GM12864 (cell line): Measurements from ENCODE around the gene UBE2N.

Experiments
- DNase-seq: peaks from one replicate; pipeline ENCODE4 v3.0.0-alpha.2; 2011; ENCODE audit warnings: low read depth
- H3K4me3 ChIP-seq: 2 replicates; pipeline ENCODE4 v1.5.1; 2011; ENCODE audit warnings: mild to moderate bottlenecking, low read depth, low read length, control low read depth
- CTCF ChIP-seq: IDR thresholded peaks from 2 replicates; pipeline ENCODE4 v1.5.1; 2011; ENCODE audit warnings: low read depth, mild to moderate bottlenecking, moderate library complexity, low read length, control low read depth, inconsistent platforms; ENCODE audit errors: missing control alignments

The UBE2N gene, protein sequence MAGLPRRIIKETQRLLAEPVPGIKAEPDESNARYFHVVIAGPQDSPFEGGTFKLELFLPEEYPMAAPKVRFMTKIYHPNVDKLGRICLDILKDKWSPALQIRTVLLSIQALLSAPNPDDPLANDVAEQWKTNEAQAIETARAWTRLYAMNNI

GRCh38 chr12:93441617-93442410 is at the start of gene UBE2N:
TSS of gene UBE2N (minus strand) at chr12:93441947. CDS start at chr12:93441884, 63 bp downstream.
- TF ChIP-seq CTCF: no peak
- peak; percentile 76 for DNase-seq
- H3K4me3 ChIP-seq: peak within 1 kb of the TSS; percentile 98

DNA sequence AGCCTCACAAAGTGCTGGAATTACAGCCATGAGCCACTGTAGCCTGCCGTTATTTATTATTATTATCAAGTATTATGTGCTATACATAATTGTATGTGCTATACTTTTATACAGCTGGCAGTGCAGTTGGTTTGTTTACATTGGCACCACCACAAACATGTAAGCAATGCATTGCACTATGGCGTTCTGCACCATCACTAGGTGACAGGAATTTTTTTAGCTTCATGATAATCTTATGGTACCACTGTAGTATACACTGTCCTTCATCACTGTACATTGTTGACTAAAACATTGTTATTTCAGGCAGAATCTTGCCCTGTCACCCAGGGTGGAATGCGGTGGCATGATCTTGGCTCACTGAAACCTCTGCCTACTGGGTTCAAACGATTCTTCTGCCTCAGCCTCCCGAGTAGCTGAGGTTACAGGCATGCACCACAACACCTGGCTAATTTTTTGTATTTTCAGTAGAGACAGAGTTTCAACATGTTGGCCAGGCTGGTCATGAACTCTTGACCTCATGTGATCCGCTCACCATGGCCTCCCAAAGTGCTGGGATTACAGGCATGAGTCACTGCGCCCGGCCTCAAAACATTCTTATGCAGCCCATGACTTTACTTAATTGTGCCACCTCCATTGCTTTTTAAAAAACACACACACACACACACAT is 42.7 kb upstream of the UBE2N start:
- no peak for TF ChIP-seq CTCF
- DNase-seq: no peak
- H3K4me3 ChIP-seq: no peak overlapping the region

- DNase-seq: no peak
- TF ChIP-seq CTCF: no peak
- H3K4me3 ChIP-seq: no peak overlapping the region
Observed at GRCh38 chr12:93483151-93483807, 41.5 kb upstream of the UBE2N start.

- no peak for TF ChIP-seq CTCF
- H3K4me3 ChIP-seq: no peak overlapping the region
- DNase-seq: no peak
Observed at GRCh38 chr12:93482721-93483120, 41.0 kb upstream of the UBE2N start.

DNA sequence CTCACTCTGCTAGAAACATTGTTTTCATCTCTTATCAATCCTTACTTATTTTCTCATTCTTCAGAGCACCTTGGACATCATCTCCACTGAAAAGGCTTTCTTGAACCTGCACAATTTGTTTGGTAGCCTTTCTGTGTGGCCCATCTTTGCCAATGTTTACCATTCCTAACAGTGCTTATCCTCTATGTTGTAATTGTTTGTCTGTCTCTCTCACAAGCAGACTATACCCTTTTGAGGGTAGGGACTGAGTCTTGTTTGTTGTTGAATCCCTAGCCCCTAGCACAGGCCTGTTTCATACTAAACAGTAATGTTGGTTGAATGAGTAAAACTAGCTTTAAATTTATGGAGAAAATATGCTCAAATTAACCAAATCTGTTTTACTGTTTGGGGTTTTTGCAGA is 34.8 kb upstream of the UBE2N start:
- DNase-seq: no peak
- TF ChIP-seq CTCF: no peak
- H3K4me3 ChIP-seq: no peak overlapping the region

DNA sequence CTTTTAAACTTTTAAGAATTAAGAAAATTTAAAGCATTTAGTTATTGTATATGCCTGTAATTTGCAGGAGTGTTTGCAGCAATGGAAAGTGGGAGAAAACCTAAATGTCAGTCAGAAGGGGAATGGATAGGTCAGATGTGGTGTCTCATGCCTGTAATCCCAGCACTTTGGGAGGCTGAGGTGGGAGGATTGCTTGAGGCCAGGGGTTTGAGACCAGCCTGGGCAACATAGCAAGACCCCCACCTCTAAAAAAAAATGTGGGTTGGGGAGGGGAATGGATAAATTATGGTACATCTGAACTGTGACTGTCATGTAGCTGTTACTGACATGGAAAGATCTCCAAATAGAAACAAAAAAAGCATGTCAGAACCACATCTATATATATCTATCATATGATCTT is 27.6 kb upstream of the UBE2N start:
- no peak overlapping the region for H3K4me3 ChIP-seq
- TF ChIP-seq CTCF: no peak
- DNase-seq: no peak
